8988T (cell line): ENCODE data around the gene KCND3.

Experiments
- DNase-seq: peaks from one replicate; pipeline ENCODE4 v3.0.0; 2011

The KCND3 gene

GRCh38 chr1:111956155-111956771, 33.2 kb downstream of the KCND3 start:
- DNase-seq, result no peak

DNA sequence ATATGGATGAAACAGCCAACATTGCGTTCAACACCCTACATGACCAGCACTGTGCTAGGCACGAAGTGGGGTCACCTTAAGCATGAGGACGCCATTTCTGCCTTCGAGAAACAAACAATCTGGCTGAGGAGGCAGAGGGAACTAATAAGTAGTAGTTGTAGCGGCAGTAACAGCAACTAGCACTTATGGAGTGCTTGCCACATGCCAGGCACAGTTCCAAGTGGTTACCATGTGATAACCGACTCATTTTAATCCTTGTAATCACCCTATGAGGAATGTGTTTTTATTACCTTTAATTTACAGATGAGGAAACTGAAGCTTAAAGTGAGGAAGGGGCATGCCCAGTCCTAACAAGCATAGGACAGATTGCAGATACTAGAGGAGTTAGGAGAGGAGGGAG, 33.7 kb downstream of the KCND3 start:
- no peak for DNase-seq

- DNase-seq, result no peak
Measured at GRCh38 chr1:111953797-111954196, 35.7 kb downstream of the KCND3 start.

DNA sequence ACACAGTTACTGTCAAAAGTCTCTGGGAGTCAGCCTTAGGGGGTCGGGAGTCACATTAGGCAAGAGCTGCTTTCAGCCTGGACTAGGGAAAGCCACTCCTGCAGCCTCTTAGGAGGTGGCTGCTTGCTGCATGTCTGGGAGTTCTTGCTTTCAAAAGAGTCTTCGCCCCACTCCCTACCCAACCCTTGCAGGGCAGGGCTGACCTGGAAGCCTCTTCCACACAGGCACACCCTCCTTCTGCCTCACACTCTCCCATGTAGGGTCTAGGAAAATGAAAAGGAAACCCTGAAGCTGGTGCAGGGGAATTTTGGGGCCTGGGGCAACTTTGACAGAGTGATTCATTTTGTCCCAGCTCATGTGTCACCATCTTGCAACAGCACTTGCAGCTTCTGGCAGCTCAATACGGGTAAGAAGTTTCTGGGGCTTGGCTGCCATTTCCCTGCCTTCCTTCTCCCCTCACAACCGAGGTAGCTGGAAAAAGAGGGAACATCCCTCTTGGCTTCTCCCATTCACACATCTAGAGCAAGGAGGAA, 37.3 kb downstream of the KCND3 start:
- DNase-seq, result no peak

DNA sequence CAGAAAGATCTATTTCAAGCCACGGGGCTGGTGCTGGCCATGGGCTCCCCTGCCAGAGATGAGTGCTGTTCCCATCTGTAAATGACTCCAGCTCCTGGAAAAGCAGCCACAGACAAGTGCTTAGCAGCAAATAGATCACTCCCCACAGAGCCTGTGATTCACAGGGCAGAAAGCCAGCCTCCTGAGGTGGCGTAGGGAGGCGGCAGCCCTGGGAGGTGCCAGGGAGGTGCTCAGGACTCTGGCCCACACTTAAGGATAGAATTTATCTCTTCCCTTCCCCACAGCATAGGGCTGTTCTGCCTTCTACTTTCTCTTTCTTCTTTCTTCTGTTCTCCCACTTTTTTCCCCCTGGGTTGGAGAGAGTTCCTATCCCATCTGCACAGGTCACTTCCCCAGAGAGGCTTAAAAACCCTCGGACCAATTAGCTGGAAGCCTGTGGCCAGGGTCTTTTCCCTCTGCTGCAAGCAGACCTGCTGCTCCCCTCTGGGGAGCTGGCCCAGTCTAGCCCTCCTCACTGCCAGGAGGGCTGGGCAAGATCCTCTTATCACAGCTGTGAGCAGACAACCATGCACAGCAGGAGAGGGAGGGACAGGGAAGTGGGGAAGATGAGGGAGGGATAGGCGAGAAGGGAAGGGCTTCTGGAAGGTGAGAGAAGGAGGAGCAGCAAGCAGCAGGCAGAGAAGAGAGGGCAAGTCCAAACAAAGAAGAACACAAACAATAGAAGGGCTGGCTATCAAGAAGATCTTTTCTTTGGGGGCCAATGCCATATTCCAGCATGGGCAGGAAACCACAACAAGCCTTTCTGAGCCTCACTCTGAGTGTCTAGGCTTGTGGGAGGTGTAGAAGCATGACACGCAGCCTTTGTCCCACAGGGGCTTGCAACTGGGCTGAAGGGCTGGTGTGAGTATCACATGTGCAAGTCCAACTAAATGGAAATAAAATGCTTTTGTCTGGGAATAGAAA, 41.0 kb downstream of the KCND3 start:
- DNase-seq, result no peak

GRCh38 chr1:111943846-111944749, 45.4 kb downstream of the KCND3 start:
- DNase-seq, result no peak

DNA sequence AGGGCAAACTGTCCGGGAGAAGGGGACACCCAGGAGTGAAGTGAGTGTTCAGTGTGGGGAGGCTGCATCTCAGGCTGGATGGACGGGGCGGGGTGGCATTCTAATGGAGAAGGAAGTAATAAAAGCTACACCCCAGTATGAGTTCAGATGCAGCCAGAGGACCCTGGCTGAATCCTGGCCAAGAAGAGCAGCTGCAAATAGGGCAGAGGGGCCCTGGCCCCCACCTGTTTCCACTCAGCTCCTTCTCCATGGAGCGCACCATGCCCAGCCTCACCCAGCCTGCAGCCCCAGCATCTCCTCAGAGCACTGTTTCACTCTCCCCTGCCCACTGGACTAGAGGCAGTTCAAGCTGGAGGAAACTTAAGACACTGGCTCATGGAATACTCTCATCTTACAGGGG, 46.4 kb downstream of the KCND3 start:
- DNase-seq, result no peak

GRCh38 chr1:111938536-111938935, 50.9 kb downstream of the KCND3 start:
- no peak for DNase-seq

GRCh38 chr1:111938123-111938522, 51.3 kb downstream of the KCND3 start:
- no peak for DNase-seq

DNA sequence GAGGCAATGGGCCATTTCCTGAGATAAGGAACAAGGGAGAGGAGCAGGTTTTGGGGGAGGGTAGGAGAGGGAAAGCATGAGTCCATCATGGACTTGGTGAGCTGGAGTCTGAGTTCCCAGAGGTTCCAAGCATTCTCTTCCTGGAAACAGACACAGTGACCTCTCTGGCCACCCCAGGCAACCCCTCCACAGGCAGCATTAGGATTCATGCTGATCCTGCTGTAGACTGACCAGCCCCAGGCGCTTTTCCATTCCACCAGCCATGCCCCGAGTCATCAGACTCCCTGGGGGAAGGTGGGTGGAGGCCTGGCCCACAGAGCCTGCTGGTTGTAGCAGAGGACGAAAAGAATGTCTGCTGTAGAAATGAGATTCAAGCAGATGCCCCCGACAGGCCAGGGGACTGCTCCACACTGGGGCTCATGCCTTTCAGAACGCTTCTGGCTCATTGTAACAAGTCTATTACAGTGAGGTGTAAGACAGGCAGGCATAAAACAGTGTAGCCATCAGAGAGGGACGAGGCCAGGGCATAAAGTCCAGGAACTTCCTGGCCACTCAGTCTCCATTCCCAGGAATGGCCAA, 52.2 kb downstream of the KCND3 start:
- DNase-seq, result no peak

DNA sequence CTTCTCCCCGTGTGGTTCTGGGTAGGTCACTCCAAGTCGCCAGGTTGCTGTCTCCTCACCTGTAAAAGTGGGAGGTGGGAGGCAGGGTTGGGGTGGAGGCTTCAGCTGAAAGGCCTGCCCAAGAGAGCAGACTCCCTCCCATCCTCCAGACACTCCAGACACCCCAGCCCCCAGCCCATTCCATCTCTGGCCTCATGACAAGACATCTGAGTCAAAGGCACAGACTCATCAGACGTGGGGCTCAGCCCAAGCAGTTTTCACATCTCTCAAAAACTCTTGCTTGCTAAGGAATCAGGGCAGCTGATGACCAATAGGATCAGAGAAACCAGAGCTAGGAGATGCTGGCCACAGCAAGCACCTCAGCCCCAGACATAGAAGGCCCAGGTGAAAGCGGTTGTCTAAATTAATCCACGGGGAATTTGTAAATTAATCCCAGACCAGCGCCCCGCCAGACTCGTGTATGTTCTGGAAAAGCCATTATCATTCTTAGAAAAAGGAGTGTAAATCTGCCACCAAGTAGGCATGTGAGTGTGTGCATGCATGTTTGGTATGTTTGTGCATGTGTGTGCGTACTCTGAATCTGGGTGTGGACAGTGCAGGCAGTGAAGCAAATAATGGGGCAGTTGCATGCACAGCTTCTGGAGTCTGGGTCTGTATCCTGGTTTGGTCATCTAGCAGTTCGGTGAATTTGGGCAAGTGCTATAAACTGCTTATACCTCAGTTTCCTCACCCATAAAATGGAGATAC, 55.2 kb downstream of the KCND3 start:
- no peak for DNase-seq

- no peak for DNase-seq
Measured at GRCh38 chr1:111930356-111930755, 59.1 kb downstream of the KCND3 start.

- no peak for DNase-seq
Measured at GRCh38 chr1:111928531-111928930, 60.9 kb downstream of the KCND3 start.

DNA sequence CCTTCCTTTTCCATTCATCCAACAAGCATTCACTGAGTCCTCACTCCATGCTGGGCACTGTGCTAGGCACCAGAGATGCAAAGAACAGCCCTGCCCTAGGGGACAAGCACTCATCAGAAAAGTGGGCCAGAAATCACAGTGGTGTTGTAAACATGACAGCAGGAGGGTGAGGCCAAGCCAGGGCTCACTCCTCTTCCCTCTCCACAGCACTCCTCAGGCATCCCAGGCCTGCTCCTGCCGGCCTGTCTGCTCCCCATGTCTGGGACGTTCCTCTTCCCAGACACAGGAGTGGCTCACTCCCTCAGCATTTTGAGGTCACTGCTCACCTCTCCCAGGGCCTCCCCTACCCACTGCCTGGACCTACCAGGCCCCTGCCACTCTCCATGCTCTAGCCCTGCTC, 61.8 kb downstream of the KCND3 start:
- no peak for DNase-seq

GRCh38 chr1:111924786-111925185, 64.7 kb downstream of the KCND3 start:
- DNase-seq, result no peak

DNA sequence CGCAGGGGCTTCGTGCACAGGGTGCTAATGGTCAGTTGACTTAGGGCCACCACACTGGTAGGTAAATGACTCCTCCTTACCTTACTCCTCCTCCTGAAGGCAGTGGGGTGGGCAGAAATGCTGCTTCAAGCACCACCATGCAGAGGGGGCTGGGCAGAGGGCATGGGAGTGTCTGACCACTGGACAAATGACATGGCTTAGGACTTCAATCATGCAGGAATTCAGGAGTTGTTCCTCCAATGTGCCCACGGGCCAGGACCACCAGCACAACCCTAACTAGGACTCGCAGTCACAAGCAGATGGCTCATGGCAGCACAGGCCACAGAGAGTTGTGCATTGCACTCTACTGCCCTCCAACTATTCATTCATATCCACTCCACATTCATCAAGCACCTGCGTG, 65.7 kb downstream of the KCND3 start:
- DNase-seq, result no peak

DNA sequence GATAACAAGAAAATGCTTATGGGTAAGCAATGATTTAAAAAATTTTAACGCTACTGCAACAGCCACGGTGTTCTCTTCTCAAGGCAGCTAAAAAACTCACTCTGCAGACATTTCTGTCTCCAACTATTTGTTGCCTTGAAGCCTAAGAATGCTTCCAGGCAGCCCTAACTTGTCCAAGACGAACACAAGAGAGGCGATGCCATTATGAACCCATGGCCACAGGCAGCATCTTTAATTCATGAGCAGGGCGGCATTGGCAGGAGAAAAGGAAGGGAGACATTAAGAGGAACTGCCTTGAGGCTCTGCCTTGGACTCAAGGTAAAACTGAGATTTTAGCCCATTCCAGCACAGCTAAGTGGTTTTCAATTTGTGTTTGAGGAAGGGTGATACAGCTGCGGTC, 67.5 kb downstream of the KCND3 start:
- no peak for DNase-seq

DNA sequence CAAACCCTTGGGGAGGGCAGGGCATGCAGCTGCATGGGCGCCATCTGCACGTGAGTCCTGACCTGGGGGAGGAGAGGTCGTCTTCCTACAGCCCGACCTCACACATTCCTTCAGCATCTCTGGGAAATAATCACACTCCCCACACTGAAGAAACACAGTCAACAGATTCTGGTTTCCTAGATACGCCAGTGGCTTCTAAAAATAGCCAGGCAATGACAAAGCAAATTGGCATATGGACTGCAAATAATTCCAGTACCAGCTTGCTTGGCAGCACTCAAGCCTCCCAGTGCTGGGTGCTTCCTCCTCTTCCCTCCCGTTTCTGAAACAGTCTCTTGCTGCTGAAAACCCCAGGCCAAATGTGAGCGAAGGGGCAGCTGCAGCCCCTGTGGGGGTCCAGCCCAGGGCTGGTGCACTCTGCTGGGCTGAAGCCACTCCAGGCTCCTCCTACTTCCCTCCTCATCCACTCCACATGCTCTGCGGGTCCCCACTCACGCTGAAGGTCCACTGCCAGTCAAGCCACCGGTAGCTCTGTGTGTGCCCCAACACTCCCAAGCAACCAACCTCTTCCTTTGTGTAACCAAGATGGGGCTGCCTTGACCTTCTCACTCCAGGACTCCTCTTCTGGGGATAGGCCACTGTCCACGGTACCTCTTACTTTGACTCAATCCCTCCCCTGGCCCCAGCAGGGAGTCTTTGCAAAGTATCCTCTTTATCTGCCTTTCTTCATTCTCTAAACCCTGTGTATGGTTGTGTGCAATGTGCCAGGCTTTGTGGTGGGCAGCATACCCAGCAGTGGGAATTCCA, 69.0 kb downstream of the KCND3 start:
- no peak for DNase-seq

DNA sequence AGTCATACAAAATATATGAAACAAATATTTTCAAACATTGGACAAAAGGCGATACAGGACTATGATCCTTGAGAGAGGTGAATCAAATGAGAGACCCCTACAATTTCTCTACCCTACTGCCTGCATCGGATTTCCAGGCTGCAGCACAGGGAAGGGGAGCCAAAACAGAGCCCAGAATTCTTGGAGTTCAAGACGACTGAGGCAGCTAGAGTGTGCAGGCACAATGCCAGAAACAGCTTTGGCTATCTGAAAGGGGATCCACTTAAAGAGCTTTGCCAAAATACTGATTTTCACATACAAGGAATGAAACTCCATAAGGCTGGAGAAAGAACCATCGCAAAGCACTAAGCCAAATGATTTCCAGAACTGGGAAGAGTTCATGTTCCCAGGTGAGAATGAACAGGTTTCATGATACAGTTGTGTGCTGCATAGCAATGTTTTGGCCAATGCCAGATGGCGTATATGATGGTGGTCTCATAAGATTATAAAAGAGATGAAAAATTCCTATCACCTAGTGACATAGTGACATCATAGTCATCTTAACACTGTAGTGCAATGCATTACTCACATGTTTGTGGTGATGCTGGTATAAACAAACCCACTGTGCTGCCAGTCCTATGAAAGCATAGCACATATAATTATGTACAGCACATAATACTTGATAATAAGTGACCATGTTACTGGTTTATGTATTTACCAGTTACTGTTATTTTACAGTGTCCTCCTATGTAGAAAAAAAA, 77.5 kb downstream of the KCND3 start:
- no peak for DNase-seq

DNA sequence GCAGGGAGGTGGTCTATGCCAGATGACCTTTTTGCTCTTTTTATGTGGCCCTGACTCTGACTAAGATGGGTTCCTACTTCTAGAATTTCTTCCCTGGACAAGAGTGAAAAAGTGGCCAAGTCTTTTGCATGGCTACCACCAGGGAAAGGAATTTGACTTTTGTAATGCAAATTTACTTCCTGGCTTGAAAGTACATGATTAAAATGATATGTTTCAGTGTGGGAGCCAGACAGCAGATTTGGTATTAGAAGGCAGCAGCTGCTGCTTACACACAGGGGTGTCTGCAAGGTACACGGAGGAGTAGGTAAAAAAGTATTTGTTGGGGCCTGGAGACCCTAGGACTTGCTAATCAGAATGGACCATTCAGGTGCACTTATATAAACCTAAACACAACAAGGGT, 78.4 kb downstream of the KCND3 start:
- no peak for DNase-seq
